ENCODE measurements around the gene KCTD21. TPM values are rescaled to one million over a fixed set of nuclear protein-coding genes. Genes with fewer than 3 reads are reported as not detected.

KCTD21 gene
- total RNA-seq, 1 experiment from 2014 or later = 3.0 TPM

GRCh38 chr11:78202733-78203167 lies 14.3 kb upstream of the KCTD21 start:
- ChIA-PET POLR2A (no interaction called here), RAD21 (ENCODE audit: low non-redundant PET in 1 of 2, low total read pairs in 2 of 2, uncharacterized antibody in 2 of 2, unreplicated experiment in 2 of 2) (no interaction called here), CTCF (no interaction called here)
- BruUV-seq (replicated peaks) = no TSS peak
- Histone ChIP-seq H3K9ac (ENCODE audit: low read length) (no peak overlapping the region), H3K9me2 (ENCODE audit: insufficient read depth) (no peaks in the 10 kb centered on the region), H3K4me2 (ENCODE audit: low read length) (no peak overlapping the region), H3K4me3 (replicated peaks in 1 of 2; ENCODE audit: low read depth in 1 of 2, low read length in 2 of 2) (no peak overlapping the region), H3K27ac (ENCODE audit: low read depth, low read length) (no peak overlapping the region), H3K9me3 (ENCODE audit: control insufficient read depth in 1 of 2, insufficient read depth in 1 of 2, low read depth in 1 of 2, low read length in 2 of 2) (no peaks in the 10 kb centered on the region), H2AFZ (ENCODE audit: low read depth, low read length, poor library complexity, severe bottlenecking) (no peak overlapping the region), H4K20me1 (ENCODE audit: insufficient read depth) (no peaks in the 10 kb centered on the region), H3K79me2 (ENCODE audit: insufficient read depth, low read length) (no peaks in the 10 kb centered on the region), H3K27me3 (ENCODE audit: insufficient read depth, low read length) (no peaks in the 10 kb centered on the region), H3K36me3 (ENCODE audit: control insufficient read depth in 1 of 2, insufficient read depth in 2 of 2, low read length in 2 of 2) (no peaks in the 10 kb centered on the region), H3K4me1 (ENCODE audit: control insufficient read depth in 1 of 2, insufficient read depth in 2 of 2, low read length in 2 of 2) (no peaks in the 10 kb centered on the region)
- TF ChIP-seq ZBTB33 (IDR thresholded peaks at IDR 0.05; ENCODE audit: extremely low read depth, insufficient replicate concordance, low read length) = no peak
- TF ChIP-seq REST (IDR thresholded peaks at IDR 0.05; ENCODE audit: low read depth) = no peak
- TF ChIP-seq YY1 (IDR thresholded peaks at IDR 0.05; ENCODE audit: extremely low read depth, insufficient replicate concordance, low read depth, low read length) = no peak
- no peak for TF ChIP-seq POLR2AphosphoS5 (IDR thresholded peaks at IDR 0.05; ENCODE audit: low read depth, low read length)
- no peak for TF ChIP-seq CTCF (IDR thresholded peaks at IDR 0.05 in 2 of 3, conservative IDR thresholded peaks at IDR 0.05 in 1 of 3; ENCODE audit: borderline replicate concordance in 1 of 3, insufficient read depth in 1 of 3, low read depth in 2 of 3, low read length in 2 of 3)
- TF ChIP-seq EZH2 (IDR thresholded peaks at IDR 0.05) = no peak
- TF ChIP-seq JUND (IDR thresholded peaks at IDR 0.05) = no peak
- no peak for DNase-seq (ENCODE audit: low read depth, low spot score)
- no peak for ATAC-seq
- intact Hi-C loops (cut with micrococcal nuclease) = no loop called here

All from HCT116 (cell line).